GM21737 (cell line): ENCODE results near the gene MSTO1.
"Not testable (repeated sequence)": the region's sequence is repeated elsewhere in the genome, so short reads cannot be mapped to it uniquely, and the experiment has no call there.

Experiments
- ATAC-seq: cut with Tn5 transposase; IDR thresholded peaks from one replicate; pipeline ENCODE4 v1.9.1; 2021; ENCODE audit warnings: mild to moderate bottlenecking, moderate library complexity; ENCODE audit not compliant: unreplicated experiment

MSTO1 gene

GRCh38 chr1:155610257-155610647, 234 bp downstream of the MSTO1 start:
- not testable (repeated sequence) for ATAC-seq

GRCh38 chr1:155613226-155613625, 3.2 kb downstream of the MSTO1 start:
- not testable (repeated sequence) for ATAC-seq

DNA sequence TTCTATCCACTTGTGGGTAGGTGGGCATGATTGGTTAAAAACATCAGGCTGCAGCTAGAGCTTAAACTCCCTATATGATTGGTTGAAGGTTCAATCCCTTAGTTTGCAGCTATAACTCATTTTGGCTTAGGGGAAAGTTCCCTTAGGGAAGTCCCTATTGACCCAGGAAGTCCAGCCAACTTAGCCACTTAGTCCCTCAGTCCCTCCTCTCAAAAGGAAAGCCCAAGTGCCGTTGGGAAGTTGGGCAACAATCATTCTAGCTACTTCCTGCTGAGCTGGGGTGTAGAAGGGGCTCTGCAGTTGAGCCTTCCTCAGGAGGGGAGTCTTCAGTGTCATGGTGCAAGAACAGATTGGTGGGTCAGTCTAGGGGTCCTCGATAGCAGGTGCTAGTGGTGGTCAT, 12.2 kb downstream of the MSTO1 start:
- ATAC-seq: no peak

GRCh38 chr1:155623357-155623756, 13.3 kb downstream of the MSTO1 start:
- ATAC-seq: no peak

- ATAC-seq: not testable (repeated sequence)
Observed at GRCh38 chr1:155626428-155626827, 16.4 kb downstream of the MSTO1 start.

- ATAC-seq: no peak
Observed at GRCh38 chr1:155636397-155637153, 26.6 kb downstream of the MSTO1 start.

- no peak for ATAC-seq
Observed at GRCh38 chr1:155640367-155640766, 30.3 kb downstream of the MSTO1 start.

- ATAC-seq: not testable (repeated sequence)
Observed at GRCh38 chr1:155642559-155643180, 32.7 kb downstream of the MSTO1 start.

GRCh38 chr1:155643230-155643629, 33.2 kb downstream of the MSTO1 start:
- ATAC-seq: no peak

GRCh38 chr1:155645034-155645598, 35.1 kb downstream of the MSTO1 start:
- no peak for ATAC-seq

DNA sequence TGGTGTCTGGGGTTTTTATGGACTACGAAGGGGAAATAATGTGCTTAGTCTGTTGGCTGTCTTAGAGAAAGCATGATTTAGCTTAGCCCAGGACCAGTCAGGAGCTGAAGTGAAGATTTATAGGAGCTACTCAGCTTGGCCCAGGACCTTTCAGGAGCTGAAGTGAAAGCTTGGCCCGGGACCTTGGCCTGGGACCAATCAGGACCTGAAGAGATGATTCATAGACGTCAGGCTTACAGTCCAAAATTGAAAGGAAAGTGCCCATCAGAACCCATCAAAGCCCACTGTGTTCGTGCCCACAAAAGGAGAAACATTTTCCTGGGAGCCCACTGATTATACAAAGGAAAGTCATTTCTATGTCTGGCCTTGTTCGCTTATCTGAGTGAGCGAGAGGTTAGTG, 35.6 kb downstream of the MSTO1 start:
- no peak for ATAC-seq

DNA sequence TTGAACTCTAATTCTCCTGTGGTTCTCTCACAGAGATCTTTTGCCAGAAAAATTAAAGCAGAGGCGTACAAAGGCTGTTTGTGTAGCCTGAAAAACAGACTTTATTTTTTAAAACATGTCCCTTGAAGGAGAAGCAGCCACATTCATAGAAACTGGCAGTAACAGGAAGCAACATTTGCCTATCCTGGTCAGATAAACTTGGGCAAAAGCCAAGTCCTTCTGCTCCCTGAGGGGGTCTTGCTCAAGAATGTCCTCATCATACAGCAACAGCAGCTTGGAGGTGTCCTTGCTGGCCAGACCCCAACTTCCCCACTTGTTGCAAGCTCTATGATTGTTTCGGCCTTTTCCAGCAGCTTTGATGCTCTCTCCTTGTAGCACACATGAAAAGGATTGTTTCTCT, 36.3 kb downstream of the MSTO1 start:
- no peak for ATAC-seq

- ATAC-seq: no peak
Observed at GRCh38 chr1:155648207-155649147, 38.5 kb downstream of the MSTO1 start.

DNA sequence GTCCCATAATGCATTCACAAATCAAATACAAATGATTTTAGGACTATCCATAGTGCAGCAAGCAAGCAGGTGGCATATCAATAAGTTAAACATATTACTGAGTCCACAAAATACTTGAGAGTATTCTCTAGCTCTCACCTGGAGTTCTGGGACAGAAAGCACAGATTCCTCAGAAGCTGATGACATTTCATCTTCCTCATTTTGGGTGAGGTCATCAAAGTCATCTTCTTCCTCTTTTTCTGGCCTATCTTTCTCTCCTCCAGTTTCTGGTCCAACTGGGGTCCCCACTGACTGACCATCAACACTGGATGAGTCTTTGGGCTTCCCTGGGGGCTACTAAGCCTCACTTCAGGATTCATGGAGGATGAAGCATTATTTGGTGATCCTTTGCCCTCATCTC, 39.7 kb downstream of the MSTO1 start:
- ATAC-seq: no peak

DNA sequence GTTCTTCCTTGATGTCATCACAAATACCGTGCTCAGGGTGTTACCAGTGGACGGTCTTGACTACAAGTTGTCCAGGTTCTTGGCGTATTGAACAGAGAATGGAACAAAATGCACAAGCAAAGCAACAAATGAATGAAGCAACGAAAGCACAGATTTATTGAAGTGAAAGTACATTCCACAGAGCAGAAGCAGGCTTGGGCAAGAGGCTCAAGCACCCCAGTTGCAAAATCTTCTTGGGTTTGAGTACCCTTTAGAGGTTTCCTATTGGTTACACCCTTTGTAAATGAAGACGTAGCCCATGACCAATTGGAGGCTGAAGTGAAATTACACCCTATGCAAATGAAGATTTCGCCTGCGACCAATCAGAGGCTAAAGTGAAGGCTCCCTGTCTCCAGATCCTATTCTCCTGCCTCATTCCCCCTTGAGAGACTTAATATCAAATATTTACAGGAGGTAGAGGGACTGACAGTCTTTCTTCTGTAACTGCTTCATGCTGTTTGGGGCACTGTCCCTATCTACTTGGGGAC, 40.3 kb downstream of the MSTO1 start:
- ATAC-seq: no peak

DNA sequence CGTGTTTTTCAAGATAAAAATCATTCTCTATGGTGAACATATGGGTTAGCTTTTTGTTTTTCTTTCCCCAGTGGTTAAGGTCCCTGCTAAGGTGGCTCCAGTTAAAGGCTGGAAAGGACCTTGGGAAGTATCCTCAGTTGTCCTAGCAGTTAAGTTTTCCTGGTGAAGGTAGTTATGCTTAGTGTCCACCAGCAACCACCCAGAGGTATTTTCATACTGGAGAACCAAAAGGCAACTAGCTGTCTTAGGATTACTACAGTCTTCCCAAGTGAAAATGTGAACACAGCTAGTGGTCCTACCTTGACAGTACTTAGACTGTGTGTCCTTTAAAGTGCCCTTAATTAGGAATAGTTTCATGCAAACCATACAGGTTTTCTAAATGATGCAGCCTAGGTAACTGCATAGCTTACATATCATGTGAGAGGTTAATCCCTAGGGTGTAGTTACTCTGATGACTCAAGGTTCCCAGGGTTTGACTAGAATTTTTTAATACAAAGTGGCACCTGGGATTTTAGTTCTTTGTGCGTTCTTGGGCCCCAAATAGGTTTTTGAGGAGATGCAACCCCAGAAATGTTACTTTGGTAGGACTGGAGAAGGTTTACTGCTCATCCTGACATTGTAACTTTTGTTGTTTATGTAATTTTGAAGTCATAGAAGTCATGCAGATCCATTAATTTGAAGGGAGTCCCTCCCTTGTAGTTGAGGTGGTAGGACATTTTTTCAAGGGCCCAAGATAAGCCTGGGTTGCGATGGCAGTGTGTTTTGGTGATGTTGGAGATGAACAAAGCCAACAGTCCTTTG, 42.0 kb downstream of the MSTO1 start:
- no peak for ATAC-seq

- no peak for ATAC-seq
Observed at GRCh38 chr1:155652951-155653350, 42.9 kb downstream of the MSTO1 start.

DNA sequence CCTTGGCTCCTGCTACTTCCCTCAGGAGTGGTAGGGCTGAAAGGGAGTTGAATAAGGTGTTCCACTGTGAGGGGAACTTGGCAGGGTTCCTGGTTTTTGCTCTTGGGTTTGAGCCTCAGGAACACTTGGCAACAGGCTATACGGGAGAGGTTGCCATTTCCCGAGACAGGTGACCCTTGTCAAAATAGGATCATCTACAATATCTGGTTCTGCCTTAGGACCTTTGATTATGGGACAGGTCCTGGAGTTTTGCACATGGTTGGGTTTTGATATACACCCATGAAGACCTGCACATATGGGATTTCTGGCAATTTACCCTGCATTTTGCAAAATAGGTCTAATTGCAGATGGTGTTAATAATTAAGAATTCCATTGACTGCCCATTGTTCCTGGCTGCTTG, 47.4 kb downstream of the MSTO1 start:
- no peak for ATAC-seq

DNA sequence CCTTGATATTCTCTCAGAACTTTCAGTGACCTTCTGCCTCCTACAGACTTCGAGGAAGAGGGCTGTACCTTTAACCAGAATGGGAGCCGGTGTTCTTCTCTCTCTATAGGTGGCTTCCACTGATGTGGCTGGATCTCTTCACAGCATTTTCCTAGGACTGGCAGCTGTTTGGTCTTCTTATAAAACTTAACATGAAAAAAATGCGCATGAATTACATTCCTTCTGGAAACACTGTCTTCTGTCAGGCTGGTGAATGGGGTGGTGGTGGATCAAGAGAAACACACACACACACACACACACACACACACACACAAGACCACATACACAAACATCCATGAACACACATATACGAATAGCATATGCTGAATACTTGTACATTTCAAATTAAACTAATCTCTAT, 51.2 kb downstream of the MSTO1 start:
- ATAC-seq: not testable (repeated sequence)
